COR-L47 (cell line): Measurements from ENCODE around the gene DOCK9.

Experiments
- DNase-seq: peaks from one replicate; lab custom pipeline; 2025; lab: John Stamatoyannopoulos, UW

Gene DOCK9, protein sequence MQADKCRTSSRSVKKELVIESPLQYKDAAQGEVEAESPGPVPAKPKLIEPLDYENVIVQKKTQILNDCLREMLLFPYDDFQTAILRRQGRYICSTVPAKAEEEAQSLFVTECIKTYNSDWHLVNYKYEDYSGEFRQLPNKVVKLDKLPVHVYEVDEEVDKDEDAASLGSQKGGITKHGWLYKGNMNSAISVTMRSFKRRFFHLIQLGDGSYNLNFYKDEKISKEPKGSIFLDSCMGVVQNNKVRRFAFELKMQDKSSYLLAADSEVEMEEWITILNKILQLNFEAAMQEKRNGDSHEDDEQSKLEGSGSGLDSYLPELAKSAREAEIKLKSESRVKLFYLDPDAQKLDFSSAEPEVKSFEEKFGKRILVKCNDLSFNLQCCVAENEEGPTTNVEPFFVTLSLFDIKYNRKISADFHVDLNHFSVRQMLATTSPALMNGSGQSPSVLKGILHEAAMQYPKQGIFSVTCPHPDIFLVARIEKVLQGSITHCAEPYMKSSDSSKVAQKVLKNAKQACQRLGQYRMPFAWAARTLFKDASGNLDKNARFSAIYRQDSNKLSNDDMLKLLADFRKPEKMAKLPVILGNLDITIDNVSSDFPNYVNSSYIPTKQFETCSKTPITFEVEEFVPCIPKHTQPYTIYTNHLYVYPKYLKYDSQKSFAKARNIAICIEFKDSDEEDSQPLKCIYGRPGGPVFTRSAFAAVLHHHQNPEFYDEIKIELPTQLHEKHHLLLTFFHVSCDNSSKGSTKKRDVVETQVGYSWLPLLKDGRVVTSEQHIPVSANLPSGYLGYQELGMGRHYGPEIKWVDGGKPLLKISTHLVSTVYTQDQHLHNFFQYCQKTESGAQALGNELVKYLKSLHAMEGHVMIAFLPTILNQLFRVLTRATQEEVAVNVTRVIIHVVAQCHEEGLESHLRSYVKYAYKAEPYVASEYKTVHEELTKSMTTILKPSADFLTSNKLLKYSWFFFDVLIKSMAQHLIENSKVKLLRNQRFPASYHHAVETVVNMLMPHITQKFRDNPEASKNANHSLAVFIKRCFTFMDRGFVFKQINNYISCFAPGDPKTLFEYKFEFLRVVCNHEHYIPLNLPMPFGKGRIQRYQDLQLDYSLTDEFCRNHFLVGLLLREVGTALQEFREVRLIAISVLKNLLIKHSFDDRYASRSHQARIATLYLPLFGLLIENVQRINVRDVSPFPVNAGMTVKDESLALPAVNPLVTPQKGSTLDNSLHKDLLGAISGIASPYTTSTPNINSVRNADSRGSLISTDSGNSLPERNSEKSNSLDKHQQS (N-terminal part only)

DNA sequence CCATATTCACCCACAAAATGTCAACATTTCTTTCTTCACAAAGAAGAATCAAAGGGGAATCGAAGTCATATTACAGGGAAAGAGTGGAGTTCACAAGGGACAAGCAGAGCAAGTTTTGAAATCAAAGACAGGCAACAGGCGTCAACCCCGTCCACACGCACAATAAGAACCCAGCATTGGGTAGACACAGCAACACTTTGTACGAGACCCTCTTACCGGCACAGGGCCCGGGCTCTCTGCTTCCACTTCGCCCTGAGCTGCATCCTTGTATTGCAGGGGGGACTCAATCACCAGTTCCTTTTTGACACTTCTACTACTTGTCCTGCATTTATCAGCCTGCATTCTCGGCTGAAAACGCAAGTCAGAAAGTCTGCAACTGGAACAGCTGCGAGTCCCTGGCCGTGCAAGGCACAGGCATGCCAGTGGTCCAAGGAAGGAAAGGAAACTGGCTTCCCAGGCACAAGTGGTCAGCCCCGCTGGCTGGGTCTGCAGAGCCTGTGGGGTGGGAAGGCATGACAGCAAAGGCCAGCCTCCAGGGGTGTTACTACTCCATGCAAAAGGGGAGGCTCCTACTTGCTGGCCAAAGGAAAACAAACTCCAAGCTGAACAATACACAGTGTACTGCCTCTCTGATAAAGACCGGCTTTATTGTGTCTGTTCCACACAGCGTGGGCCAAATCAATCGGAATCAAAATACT is at the start of gene DOCK9:
DOCK9 (minus strand) TSS at position 497 of the 698 bp plus-strand sequence; CDS start at position 342, 155 bp downstream.
- DNase-seq: peak; percentile 51

DNA sequence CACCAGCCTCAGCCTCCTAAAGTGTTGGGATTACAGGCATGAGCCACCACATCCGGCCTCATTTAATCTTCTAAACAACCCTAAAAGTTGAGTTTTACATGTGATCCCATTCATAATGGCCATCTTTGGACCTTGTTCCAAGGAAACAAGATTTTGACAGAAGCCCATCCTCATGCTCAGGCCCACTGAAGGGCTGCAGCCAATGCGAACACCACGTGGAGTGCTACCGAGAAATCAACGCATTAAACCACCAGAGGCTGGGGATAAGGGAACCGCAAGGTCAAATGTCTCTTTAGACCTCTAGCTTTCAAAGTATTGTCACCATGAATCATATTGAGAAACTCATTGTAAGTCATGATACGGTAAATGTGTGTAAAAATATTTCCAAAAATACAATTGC is 49.4 kb upstream of the DOCK9 start:
- no peak for DNase-seq

- no peak for DNase-seq
Measured at GRCh38 chr13:99022941-99023340, 45.1 kb upstream of the DOCK9 start.

GRCh38 chr13:99018418-99019180 is 40.7 kb upstream of the DOCK9 start:
- DNase-seq: no peak

DNA sequence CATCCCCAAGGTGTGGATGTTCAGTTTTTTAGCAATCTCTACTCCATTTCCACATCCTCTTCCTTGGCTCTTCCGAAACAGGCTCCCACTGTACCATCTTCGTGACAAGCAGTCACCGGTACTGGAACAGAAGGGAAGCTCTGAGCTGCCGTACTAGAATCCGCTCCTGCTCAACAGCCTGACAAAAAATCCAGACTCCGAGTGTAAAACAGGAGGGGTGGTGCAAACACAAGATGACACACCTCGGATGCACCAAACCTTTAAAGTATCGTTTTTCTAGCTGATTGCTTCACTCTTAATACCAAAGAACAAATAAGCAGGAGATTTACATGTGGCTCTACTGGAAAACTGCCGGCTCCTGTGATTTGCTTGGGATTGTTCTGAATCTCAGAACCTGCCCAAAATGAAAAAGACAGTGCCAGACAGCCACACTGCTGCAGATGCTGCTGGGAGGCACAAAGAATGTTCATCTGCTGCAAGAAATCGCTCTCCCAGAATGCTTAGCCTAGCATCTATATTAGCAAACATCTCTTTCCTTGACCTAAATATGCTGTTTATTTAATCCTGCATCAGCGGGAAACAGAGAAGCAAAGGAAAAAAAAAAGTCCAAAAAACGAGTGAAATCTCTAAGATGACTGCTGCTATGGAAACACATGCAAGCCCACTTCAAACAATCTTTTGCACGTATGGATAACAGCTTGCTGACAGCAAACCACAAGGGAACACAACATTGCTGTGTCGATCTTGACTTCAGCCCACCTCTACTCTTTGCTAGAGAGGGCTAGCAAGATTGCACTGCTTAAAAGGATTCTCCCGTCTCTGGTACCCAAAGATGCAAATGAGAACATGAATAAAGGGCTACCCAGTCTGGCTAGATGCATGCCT is 38.0 kb upstream of the DOCK9 start:
- DNase-seq: no peak

GRCh38 chr13:99014522-99014921 is 36.7 kb upstream of the DOCK9 start:
- no peak for DNase-seq

DNA sequence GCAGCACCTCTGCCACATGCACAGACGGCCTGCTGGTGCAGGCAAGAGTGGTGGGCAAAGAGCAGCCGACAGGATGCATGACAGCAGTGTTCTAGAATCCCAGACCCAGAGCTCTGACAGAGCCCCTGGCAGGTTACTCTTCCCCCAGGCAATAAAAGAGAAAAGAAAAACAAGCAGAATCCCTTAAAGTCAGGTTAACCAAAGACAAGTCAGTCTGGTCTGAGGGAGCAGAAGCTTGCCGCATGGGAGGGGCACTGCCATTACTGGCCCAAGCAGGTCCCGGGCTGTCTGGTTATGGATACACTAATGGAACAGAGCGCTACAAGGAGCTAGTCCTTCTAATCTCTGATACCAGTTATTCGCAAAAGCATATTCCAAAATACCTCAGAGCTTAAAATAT is 36.1 kb upstream of the DOCK9 start:
- DNase-seq: no peak

DNA sequence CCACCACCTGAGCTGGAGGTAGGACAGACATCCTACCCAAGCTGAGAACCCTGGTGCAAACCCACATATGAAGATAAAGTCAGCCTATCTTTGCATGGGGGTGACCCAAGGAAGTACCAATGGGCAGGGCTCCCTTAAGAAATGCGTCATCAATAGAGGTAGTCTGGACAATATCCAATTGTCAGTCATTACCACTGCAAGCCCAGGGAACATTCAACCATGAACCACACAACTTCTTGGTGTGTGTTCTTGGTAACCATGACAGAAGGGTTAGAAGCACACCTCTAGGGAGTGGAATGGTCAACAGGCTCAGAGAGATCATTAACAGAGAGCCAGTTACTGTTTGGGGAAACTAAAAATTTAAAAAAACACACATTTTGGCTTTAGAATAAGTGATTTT is 34.7 kb upstream of the DOCK9 start:
- no peak for DNase-seq

DNA sequence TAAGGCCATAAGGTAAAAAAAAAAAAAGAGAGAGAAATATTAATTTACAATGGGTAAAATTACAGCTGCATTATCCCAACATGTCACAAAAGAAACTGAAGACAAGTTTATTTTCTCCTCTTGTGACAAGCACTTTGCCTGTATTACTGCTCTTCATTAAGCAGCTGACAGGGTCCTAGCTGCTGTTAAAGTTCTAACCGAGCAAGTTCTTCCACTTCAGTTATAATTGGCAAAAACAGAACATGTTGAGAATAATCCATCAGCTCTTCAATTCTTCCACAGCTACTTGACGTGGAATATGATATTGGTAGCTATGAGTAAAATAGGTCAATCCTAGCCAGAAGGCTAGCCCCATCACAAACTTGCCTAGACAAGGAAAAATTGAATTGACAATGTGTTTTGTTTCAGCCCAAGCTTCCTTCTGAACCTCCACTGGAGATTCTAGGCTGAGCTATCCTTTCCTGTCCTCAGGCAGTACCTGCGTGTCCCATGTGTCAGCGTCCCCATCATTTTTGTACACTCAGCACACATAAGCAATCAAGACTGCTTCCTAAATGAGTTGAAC is 32.2 kb upstream of the DOCK9 start:
- DNase-seq: no peak

DNA sequence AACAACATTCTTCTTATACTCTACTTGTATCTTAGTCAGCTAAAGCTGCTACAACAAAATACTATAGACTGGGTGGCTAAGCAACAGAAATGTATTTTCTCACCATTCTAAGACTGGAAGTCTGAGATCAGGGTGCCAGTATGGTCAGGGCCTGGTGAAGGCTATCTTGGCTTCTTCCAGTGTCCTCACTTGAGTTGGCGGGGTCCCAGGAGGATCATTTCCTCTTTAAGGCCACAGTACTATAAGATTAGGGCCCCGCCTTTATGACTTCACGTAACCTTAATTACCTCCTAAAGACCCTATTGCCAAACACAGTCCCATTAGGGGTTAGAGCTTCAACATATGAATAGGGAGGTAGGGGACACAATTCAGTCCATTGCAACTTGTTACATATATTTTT is 30.7 kb upstream of the DOCK9 start:
- DNase-seq: no peak

GRCh38 chr13:99007414-99007986 is 29.6 kb upstream of the DOCK9 start:
- no peak for DNase-seq

DNA sequence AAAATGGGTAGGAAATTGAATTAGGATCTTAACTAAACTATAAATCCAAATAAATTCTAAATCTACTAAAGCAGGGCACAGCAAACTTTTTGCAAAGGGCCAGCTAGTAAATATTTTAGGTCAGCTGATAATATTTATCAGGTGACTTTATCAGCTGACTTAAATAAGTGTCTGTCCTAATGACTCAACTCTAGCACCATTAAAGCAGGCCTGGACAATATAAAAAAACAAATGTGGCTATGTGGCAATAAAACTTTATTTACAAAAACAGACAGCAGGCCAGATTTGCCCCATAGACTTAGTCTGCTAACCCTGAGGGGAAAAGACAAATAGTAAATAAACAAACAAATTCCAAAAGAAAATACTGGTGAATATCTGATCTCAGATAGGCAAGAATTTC is 27.7 kb upstream of the DOCK9 start:
- no peak for DNase-seq

DNA sequence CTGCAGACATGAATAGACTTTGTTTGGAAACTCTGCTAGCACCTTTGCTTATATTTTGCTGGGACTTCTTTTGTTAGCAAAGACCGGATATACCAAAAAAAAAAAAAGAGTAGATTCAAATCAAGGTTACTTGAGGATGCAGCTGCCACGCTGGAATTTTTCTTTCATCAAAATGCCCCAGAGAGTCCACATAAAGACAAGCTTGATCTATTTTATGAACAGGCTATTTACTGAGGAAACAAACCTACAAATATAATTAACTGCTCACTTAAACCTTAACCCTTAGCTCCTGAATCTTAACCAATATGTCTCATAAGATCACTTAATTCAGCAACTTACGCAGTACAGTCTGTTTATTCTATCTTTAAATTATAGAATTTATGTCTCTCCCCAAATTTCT is 27.1 kb upstream of the DOCK9 start:
- DNase-seq: no peak

- DNase-seq: no peak
Measured at GRCh38 chr13:99003851-99004471, 26.1 kb upstream of the DOCK9 start.

DNA sequence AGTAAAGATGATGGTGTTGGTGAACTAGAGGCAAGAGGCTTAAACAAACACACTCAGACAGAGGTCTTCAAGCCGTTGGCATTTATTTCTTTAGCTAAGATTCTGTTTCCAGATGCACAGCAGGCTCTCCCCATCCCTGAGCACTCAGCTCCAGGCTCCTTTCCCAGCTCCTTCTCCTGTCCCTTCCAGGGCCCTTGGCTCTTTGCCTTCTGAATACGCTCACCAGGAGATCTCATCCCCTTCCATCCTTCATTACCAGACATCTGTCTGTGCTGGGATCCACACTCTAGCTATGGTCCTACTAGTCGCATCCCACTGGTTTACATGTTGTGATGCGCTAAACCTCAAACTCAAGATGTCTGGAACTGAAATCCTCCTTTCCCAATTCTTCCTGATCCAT is 25.3 kb upstream of the DOCK9 start:
- DNase-seq: no peak

GRCh38 chr13:99002172-99002710 is 24.4 kb upstream of the DOCK9 start:
- DNase-seq: no peak

DNA sequence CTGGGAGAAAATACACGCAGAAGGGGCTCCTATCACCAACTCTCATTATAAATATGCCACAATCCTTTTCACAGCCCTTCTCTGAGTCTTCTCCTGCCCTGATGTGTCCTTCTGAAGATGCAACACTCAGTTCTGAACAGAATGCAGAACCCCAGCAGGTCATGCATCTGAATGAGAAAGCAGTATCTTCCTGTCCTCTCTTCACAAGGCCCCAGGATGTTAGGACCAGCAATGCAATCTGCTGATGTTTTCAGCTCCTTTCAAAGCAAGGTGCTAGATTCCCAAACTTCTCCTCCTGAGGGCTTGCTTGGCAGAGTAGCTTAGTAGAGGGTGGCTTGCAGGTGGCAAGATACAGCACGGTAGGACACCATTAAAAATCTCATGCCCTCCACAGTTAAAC is 22.3 kb upstream of the DOCK9 start:
- no peak for DNase-seq

DNA sequence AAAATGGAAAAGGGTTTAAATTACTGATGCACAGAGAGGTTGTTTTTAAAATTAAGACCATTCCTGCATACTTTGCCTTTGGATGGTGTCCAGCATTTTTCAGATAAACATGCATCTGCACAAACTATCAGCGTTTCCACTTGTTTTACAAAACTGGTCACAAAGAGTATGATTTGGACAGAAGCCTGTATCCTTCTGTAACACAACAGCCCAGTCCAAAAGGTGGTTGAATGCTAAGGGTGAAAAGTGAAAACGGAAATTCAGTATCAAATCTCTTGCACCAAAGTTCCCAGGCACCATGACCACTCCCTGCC is 21.7 kb upstream of the DOCK9 start:
- no peak for DNase-seq
